Measurements from ENCODE around the gene UROC1. TPM values are rescaled to one million over a fixed set of nuclear protein-coding genes. Genes with fewer than 3 reads are reported as not detected.

The UROC1 gene

Small RNAs within 50 kb of the gene (small RNA-seq; reads per million reads assigned to genes)
- gene RNA5SP138 (ENCODE audit: insufficient read depth) = not detected
